HG02759 (cell line): Measurements from ENCODE around the gene FBXW2.
A peak's percentile ranks its signal among the peaks of the same experiment; 100 is the strongest.
"Not testable (repeated sequence)": the region's sequence is repeated elsewhere in the genome, so short reads cannot be mapped to it uniquely, and the experiment has no call there.

ENCODE experiments used
- ATAC-seq: cut with Tn5 transposase; IDR thresholded peaks from one replicate; pipeline ENCODE4 v1.9.1; 2021; ENCODE audit warnings: mild to moderate bottlenecking, moderate library complexity; ENCODE audit not compliant: unreplicated experiment

FBXW2 gene, protein sequence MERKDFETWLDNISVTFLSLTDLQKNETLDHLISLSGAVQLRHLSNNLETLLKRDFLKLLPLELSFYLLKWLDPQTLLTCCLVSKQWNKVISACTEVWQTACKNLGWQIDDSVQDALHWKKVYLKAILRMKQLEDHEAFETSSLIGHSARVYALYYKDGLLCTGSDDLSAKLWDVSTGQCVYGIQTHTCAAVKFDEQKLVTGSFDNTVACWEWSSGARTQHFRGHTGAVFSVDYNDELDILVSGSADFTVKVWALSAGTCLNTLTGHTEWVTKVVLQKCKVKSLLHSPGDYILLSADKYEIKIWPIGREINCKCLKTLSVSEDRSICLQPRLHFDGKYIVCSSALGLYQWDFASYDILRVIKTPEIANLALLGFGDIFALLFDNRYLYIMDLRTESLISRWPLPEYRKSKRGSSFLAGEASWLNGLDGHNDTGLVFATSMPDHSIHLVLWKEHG

DNA sequence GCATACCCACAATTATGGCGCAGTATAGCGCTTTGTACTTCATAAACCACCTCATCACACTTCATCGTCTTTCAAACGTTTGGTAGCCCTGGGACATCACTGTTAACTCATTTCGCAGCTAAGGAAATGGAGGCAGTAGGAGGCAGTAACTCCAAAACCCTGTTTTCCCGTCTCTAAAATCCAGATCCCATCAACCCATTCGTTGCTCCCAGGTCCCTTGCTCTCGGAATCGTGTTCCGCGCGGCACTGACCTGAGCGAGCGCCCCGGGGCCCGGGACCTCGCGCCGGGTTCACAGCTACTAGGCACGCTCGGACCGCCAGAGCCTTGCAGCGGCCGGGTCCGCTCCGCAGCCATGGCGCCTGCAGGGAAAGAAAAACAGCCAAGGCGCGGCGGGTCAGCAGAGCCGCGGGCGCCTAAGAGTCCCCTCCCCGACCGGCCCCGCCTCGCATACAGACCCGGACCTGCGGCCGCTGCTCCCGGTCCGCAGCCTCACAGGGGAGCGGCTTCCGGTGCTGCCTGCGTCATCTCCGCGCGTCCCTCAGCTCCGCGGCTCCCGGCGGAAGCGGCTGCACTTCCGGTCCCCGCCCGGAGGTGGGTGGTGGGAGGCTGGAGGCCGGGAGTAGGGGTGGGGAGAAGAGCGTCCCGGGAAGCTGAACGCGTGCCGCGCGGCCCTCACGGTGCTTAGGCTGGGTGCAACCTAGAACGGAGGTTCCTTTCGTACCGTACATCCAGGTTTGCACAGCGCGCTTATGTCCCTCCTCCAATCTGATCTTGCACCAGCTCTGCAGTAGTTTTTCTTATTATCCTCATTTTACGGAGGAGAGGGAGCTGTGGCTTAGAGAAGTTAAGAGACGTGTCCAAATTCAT is at the start of gene FBXW2:
Gene FBXW2, minus strand, starts transcription at position 519 of the 868 bp plus-strand sequence. CDS start 5,158 bp downstream, outside the sequence.
- ATAC-seq: peak; percentile 96

DNA sequence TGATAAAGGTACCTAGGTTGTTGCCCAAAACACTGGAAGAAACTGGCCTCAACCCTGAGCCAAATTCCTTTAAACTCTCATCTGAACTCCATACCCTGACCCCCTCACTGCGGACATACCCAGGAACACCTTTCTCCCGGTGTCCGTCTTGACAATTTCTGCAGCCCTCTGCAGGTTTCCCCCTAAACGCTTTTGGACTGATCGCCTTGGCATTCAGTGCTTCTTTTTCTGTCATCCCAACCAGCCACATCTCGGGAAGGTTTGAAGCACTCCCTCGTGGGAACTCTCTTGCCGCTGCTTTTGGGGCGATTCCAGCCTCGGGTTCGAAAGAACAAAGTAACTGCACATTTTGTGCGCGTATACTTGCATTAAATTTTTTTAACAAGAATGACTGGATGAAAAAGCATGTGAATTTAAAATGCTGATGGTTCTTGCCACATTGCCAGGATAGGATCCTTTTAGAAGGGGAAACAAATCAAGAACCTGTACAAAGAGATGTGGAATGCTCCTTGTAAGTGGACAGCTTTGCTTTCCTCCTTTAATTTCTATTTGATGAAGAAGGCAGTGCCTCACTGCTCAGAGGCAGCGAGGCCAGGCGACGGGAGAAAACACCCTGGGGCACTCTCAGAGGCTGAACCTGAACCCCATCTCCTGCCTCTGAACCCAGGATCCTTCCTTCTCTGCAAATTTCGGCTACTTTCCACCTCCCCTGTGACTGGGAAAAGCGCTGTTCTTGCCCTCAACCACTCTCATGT is 48.9 kb upstream of the FBXW2 start:
- peak; percentile 13 for ATAC-seq

- no peak for ATAC-seq
Observed at GRCh38 chr9:120839146-120839545, 45.9 kb upstream of the FBXW2 start.

DNA sequence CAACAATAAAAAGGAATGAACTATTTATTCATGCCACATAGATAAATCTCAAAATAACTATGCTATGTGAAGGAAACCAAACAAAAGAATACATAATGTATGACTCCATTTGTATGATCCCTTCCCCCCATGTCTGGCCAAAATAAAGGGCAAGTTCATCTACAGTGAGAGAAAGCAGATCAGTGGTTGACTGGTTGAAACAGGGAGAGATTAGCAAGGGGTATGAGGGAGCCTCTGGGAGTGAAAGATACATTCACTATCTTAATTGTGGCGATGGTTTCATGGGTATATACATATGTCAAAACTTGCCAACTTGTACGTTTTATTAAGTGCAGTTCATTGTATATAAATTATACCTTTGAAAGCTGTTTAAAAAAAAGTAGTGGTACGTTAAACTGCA is 44.7 kb upstream of the FBXW2 start:
- ATAC-seq: no peak

DNA sequence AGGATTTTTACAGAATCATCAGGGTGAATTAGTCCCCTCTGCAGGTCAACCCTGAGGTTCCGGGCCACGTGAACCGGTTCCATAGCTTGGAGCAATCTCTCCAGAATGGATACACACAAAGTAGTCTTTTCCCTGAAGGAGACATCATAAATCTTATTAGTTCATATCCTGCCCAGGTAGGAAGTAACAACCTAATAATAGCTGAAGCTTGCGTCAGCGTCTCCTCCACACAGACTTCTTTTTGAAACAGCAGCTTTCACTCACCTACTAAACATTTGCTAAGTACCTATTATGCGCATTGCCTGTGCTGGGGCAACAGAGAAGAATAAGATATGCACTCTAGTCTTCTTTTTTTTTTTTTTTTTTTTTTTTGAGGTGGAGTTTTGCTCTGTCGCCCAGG is 40.1 kb upstream of the FBXW2 start:
- no peak for ATAC-seq

DNA sequence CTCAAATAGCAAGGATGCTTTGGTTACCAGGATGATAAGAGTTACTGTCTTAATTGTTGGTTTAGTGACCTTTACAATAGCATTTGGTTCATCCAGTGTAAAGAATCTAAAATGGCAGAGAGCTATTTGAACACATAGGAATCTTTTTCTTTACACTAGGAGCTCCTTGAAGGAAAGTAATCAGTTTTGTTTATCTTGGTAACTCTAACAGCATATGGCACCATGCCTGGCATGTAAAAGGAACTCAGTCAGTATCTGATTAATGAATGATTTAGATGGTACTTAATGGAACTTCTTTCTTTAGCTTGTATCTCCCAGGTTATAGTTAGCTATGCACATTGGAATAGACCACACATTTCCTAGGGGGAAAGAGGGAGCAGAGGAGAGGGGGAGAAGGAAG is 39.6 kb upstream of the FBXW2 start:
- no peak for ATAC-seq

DNA sequence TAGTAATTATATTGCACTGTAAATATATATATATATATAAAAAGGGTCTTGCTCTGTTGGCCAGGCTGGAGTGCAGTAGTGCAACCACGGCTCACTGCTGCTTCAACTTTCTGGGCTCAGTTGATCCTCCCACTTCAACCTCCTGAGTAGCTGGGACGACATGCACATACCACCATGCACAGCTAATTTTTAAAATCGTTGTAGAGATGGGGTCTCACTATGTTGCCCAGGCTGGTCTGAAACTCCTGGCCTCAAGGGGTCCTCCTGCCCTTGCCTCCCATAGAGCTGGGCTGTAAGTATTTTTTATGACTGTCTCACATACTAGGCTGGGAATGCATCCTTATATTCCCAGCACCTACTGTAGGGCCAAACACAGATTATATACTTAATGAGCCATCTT is 37.6 kb upstream of the FBXW2 start:
- ATAC-seq: no peak

DNA sequence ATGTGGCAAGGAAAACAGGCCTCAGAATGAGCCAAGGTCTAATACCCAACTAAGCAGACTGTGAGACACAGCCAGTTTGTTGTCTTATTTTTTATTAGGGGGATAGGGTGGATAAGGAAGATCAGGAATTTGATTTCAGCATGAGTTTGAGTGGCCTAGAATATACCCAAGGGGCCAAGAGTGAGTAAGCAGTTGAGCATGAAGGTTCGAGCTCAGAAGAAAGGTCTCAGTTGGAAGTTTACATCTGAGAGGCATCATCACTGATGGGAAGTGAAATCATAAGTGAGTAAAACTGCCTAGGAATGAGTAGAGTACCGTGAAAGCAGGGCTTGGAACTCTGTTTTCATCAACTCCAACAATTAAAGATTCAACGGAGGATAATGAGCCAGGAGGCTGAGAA is 36.9 kb upstream of the FBXW2 start:
- no peak for ATAC-seq

DNA sequence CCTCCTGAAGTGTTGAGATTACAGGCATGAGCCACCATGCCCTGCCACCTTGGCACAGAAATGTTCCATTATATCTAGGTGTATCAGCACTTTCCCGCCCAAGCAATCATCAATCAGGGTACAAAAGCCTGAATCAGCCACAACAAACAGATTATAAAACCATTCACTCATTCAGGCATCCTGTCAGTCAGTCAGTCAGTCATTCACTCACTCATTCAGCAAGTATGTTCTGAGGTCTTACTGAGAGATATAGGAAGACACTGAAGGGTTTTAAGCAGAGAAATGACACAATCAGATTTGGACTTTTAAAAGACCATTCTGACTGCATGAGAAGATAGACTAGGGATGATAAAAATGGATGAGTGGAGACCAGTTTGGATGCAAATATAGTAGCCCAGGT is 36.4 kb upstream of the FBXW2 start:
- no peak for ATAC-seq

DNA sequence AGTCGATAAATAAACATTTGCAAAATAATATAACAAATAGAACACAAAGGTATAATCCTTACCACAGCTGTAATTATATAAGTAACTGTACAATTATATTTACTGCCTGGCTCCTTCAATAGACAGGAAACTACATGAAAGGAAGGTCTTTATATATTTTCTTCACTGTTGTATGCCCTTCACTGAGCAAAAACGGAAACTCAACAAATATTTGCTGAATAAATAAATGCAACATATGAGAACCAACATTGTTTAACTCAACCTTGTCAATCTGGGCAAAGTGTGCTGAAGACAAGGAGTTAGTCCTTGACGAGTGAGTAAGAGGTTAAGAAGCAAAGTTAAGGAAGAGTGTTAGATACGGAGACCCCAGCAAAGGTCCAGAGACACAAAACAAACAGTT is 26.9 kb upstream of the FBXW2 start:
- no peak for ATAC-seq

DNA sequence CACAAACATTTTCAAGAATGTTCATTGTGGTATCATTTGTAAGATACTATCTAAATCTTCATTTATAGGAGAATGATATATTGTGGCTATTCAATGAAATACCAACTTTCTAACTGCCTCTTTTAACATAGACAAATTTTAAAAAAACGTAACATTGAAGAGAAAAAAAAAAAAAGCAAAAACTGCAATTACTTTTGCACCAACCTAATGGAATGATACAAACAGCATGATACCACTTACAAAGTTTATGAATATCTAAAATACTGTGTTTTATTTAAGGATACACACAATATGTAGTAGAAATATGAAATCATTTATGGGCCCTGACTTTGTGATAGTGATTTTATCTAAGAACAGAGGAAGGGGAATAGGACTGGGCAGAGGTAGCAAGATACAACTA is 25.4 kb upstream of the FBXW2 start:
- ATAC-seq: no peak

- ATAC-seq: no peak
Observed at GRCh38 chr9:120815075-120815474, 21.9 kb upstream of the FBXW2 start.

- ATAC-seq: no peak
Observed at GRCh38 chr9:120808931-120809330, 15.7 kb upstream of the FBXW2 start.

GRCh38 chr9:120807607-120808379 is 14.6 kb upstream of the FBXW2 start:
- ATAC-seq: no peak

GRCh38 chr9:120804784-120805363 is 11.7 kb upstream of the FBXW2 start:
- ATAC-seq: not testable (repeated sequence)

DNA sequence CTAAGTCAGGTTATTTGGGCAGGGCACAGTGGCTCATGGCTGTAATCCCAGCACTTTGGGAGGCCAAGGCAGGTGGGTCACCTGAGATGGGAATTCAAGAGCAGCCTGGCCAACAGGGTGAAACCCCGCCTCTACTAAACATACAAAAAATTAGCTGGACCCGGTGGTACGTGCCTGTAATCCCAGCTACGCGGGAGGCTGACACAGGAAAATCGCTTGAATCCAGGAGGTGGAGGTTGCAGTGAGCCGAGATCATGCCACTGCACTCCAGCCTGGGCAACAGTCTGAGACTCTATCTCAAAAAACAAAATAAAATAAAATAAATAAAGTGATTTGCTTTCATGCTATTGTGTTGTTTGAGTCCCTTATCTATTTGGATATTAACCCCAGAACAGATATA is 8.2 kb upstream of the FBXW2 start:
- ATAC-seq: no peak

DNA sequence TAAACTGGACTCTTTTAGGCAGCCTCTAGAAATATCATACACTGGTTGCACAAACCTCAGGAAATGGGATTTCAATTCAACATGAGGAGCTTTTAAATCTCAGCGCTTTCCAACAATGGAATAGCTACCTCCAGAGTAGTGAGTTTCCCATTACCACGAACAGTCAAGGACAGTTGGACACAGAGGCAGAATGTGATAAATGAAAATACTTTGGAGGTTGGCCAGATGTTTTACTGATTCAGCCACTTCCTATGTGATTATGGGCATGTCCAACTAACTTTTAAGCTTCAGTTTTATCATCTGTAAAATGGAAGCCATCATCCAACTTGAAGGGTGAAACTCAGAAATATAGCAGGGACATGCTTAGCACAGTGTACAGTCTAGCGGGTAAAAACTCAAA is 2.1 kb downstream of the FBXW2 start:
- ATAC-seq: no peak

DNA sequence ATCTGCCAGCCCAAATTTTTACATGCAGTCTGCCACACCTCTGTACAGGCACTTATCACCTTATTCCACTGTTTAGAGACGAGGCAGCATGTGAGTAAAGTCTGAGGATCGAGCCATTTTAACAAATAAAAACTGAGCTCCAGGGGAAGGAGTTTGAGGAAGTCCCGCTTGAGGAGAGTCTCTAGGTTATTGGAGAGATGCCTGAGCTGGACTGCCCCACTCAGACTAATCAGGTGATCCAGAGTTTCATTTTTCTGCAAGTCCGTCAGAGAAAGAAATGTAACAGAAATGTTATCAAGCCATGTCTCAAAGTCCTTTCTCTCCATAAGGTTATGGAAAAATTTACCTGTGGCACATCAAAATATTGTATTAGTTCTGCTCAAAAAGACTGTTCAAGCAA is 5.3 kb downstream of the FBXW2 start:
- no peak for ATAC-seq

- no peak for ATAC-seq
Observed at GRCh38 chr9:120783602-120784047, 9.6 kb downstream of the FBXW2 start.

DNA sequence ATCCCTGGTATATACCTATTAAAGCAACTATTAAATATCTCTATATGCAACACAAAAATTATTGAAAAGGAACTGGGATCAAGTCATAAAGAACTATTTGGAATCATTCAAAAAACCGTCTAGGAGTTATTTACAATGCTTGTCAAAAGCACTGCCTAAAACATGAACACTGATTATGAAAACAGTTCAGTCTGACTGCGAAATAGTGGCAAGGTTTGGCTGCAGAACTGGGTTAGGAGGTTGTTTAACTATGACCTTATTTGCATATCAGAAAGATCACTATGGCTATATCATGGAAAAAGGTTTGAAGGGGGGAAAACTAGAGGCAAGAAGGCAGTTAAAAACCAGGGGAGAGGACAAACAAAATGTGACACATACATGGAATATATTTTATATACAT is 12.0 kb downstream of the FBXW2 start:
- ATAC-seq: no peak
